ENCODE data around the gene SEPTIN1.
"Not testable (repeated sequence)": the region's sequence is repeated elsewhere in the genome, so short reads cannot be mapped to it uniquely, and the experiment has no call there.

Gene SEPTIN1

DNA sequence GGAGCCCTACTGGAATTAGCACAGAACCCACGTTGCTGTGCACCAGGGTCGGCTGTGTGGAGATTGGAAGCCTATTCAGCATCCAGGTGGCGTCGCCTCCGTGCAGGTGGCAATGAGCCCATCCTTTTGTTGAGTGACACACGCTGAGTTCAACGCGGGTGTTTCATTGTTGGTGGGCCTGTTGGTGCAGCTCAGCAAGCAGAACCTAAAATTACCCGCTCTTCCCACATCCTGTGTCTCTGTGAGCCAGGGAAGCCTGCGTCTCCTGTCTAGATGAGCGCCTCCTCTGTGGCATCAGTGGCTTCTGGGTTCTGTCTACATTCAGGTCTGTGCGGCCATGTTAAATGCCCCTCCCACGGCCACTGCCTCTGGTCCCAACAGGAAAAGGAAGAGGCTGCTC lies 41.7 kb downstream of the SEPTIN1 start:
- no peak overlapping the region for H2AFZ ChIP-seq (ENCODE audit: low read length)
- H2AK5ac ChIP-seq (ENCODE audit: low read depth, low read length), result no peak overlapping the region
- no peak overlapping the region for H4K8ac ChIP-seq (ENCODE audit: low read depth, low read length)
- H3K4me1 ChIP-seq (ENCODE audit: control insufficient read depth in 2 of 2, insufficient read depth in 1 of 2, low read depth in 1 of 2, low read length in 2 of 2), result peaks cover 0 to 3% of the 10 kb centered on the region in 2 donors
- H3K4ac ChIP-seq (ENCODE audit: low read length), result no peak overlapping the region
- H2BK120ac ChIP-seq (ENCODE audit: low read depth, low read length), result no peak overlapping the region
- no peaks in the 10 kb centered on the region for H3K9me3 ChIP-seq (replicated peaks in 1 of 2; ENCODE audit: control insufficient read depth in 2 of 2, insufficient read depth in 1 of 2, low read depth in 1 of 2, low read length in 2 of 2)
- H4K91ac ChIP-seq (ENCODE audit: low read depth, low read length, poor library complexity), result no peak overlapping the region
- peak overlapping the region; percentile 22 for H2BK12ac ChIP-seq (ENCODE audit: low read length)
- no peak overlapping the region for H3K9ac ChIP-seq (ENCODE audit: low read depth, low read length, poor library complexity)
- H3K18ac ChIP-seq (ENCODE audit: low read length), result no peak overlapping the region
- no peak overlapping the region for H3K4me2 ChIP-seq (ENCODE audit: insufficient read depth, low read length, poor library complexity, severe bottlenecking)
- H3K4me3 ChIP-seq (ENCODE audit: low read length in 2 of 2), result no peak overlapping the region
- no peaks in the 10 kb centered on the region for H3K27me3 ChIP-seq (ENCODE audit: control insufficient read depth in 3 of 3, insufficient read depth in 3 of 3, low read depth in 1 of 3, low read length in 3 of 3)
- no peak for DNase-seq (ENCODE audit: low spot score)
- no peak overlapping the region for H3K27ac ChIP-seq (replicated peaks; ENCODE audit: low read length)
- no peak overlapping the region for H3K14ac ChIP-seq (ENCODE audit: low read length)
- no peaks in the 10 kb centered on the region for H3K79me1 ChIP-seq (ENCODE audit: low read depth, low read length)
- no CpG with 5 or more reads among the region's 13 CpGs for WGBS, 2 donors (ENCODE audit: extremely low coverage in 2 of 2, insufficient read length in 2 of 2, insufficient replicate concordance in 1 of 2)
- no peak overlapping the region for H2BK15ac ChIP-seq (ENCODE audit: low read length)
- H2BK5ac ChIP-seq (ENCODE audit: low read length), result no peak overlapping the region
- H3K36me3 ChIP-seq (replicated peaks in 1 of 2; ENCODE audit: control insufficient read depth in 2 of 2, insufficient read depth in 2 of 2, low read length in 2 of 2), result no peaks in the 10 kb centered on the region
- no peak overlapping the region for H3K23ac ChIP-seq (ENCODE audit: low read depth, low read length, poor library complexity)

DNA sequence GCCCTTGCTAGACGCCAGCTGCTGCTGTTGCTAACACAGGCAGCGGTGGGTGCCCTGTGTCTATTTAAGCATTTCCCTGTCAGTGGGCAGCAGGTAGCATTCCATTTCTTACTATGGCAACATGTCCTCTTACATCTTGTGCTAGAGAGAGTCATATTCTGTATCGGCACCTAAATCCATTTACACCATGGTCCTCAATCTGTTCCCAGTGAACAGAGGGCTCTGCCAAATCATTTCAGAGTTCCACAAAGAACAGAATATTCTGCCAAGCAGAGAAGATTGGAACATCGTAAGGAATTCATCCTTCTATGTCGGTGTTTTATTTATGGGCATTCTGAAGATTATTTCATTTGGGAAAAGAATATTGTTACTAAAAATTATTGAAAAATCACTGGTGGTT lies 43.6 kb downstream of the SEPTIN1 start:
- H3K27ac ChIP-seq (replicated peaks; ENCODE audit: low read length); H3K9me3 ChIP-seq (replicated peaks in 1 of 2; ENCODE audit: control insufficient read depth in 2 of 2, insufficient read depth in 1 of 2, low read depth in 1 of 2, low read length in 2 of 2); H3K36me3 ChIP-seq (replicated peaks in 1 of 2; ENCODE audit: control insufficient read depth in 2 of 2, insufficient read depth in 2 of 2, low read length in 2 of 2); H4K91ac ChIP-seq (ENCODE audit: low read depth, low read length, poor library complexity); H2BK12ac ChIP-seq (ENCODE audit: low read length); H2BK120ac ChIP-seq (ENCODE audit: low read depth, low read length); H2AK5ac ChIP-seq (ENCODE audit: low read depth, low read length); H2BK15ac ChIP-seq (ENCODE audit: low read length); DNase-seq (ENCODE audit: low spot score); H3K79me1 ChIP-seq (ENCODE audit: low read depth, low read length); H3K27me3 ChIP-seq (ENCODE audit: control insufficient read depth in 3 of 3, insufficient read depth in 3 of 3, low read depth in 1 of 3, low read length in 3 of 3); H4K8ac ChIP-seq (ENCODE audit: low read depth, low read length); H3K9ac ChIP-seq (ENCODE audit: low read depth, low read length, poor library complexity); H3K4me2 ChIP-seq (ENCODE audit: insufficient read depth, low read length, poor library complexity, severe bottlenecking); H2AFZ ChIP-seq (ENCODE audit: low read length); H3K18ac ChIP-seq (ENCODE audit: low read length); H2BK5ac ChIP-seq (ENCODE audit: low read length); H3K4me1 ChIP-seq (ENCODE audit: control insufficient read depth in 2 of 2, insufficient read depth in 1 of 2, low read depth in 1 of 2, low read length in 2 of 2); H3K4me3 ChIP-seq (ENCODE audit: low read length in 2 of 2); H3K4ac ChIP-seq (ENCODE audit: low read length); H3K23ac ChIP-seq (ENCODE audit: low read depth, low read length, poor library complexity); H3K14ac ChIP-seq (ENCODE audit: low read length): not testable (repeated sequence)
- no CpG with 5 or more reads among the region's 5 CpGs for WGBS, 2 donors (ENCODE audit: extremely low coverage in 2 of 2, insufficient read length in 2 of 2, insufficient replicate concordance in 1 of 2)

DNA sequence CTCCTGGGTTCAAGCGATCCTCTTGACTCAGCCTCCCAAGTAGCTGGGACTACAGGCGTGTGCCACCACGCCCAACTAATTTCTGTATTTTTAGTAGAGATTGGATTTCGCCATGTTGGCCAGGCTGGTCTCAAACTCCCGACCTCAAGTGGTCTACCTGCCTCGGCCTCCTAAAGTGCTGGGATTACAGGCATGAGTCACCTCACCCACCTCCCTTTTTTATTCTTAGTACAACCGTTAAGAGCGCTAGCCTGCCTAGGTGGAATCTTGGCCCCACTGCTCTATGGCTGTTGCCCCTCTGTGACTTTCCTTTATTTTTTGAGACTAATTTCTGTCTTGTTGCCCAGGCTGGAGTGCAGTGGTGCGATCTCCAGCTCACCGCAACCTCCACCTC lies 44.4 kb downstream of the SEPTIN1 start:
- H3K27ac ChIP-seq (replicated peaks; ENCODE audit: low read length); H2BK15ac ChIP-seq (ENCODE audit: low read length); H3K23ac ChIP-seq (ENCODE audit: low read depth, low read length, poor library complexity); H2BK5ac ChIP-seq (ENCODE audit: low read length); H3K27me3 ChIP-seq (ENCODE audit: control insufficient read depth in 3 of 3, insufficient read depth in 3 of 3, low read depth in 1 of 3, low read length in 3 of 3); DNase-seq (ENCODE audit: low spot score); H2BK120ac ChIP-seq (ENCODE audit: low read depth, low read length); H3K36me3 ChIP-seq (replicated peaks in 1 of 2; ENCODE audit: control insufficient read depth in 2 of 2, insufficient read depth in 2 of 2, low read length in 2 of 2); H2AK5ac ChIP-seq (ENCODE audit: low read depth, low read length); H2AFZ ChIP-seq (ENCODE audit: low read length); H4K8ac ChIP-seq (ENCODE audit: low read depth, low read length); H3K9me3 ChIP-seq (replicated peaks in 1 of 2; ENCODE audit: control insufficient read depth in 2 of 2, insufficient read depth in 1 of 2, low read depth in 1 of 2, low read length in 2 of 2); H3K9ac ChIP-seq (ENCODE audit: low read depth, low read length, poor library complexity); H4K91ac ChIP-seq (ENCODE audit: low read depth, low read length, poor library complexity); H2BK12ac ChIP-seq (ENCODE audit: low read length); H3K79me1 ChIP-seq (ENCODE audit: low read depth, low read length); H3K4me1 ChIP-seq (ENCODE audit: control insufficient read depth in 2 of 2, insufficient read depth in 1 of 2, low read depth in 1 of 2, low read length in 2 of 2); H3K4me3 ChIP-seq (ENCODE audit: low read length in 2 of 2); H3K4me2 ChIP-seq (ENCODE audit: insufficient read depth, low read length, poor library complexity, severe bottlenecking); H3K4ac ChIP-seq (ENCODE audit: low read length); H3K18ac ChIP-seq (ENCODE audit: low read length); H3K14ac ChIP-seq (ENCODE audit: low read length): not testable (repeated sequence)
- WGBS, 2 donors (ENCODE audit: extremely low coverage in 2 of 2, insufficient read length in 2 of 2, insufficient replicate concordance in 1 of 2), result no CpG with 5 or more reads among the region's 10 CpGs

DNA sequence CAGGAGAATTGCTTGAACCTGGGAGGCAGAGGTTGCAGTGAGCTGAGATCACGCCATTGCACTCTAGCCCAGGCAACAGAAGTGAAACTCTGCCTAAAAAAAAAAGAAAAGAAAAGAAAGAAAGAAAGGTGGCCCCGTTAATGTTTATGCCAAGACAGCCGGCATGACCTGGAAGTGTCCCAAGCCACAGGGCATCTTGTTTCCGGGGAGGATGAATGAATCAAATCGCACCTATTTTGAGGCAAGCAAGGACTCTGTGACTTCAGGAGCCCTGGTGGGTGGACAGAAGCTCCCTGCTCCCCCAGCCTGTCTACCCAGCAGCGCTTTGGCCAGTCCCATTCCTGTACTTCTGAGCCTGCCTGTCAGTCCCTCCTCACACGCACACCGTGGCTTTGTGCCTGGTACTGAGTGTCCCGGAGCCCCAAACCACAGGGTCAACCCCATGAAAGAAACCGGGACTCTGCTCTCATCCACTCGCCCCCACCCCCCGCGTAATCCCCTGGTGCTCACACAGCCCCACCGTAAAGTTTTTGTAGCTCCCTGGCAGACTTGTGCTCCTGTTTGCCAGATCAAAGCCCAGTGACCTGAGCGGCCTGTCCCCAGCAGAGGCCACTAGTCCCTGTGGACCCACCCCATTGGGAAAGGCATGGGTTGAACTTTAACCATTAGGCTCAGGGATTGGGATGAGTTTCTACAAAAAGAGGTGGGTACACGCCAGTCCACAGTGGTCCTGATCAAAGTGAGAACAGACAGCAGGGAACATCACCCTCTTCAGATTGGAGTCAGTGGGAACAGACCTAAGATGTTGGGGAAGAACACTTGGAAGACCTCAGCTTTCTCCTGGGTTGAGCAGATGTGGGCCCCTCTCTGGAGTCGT lies 46.5 kb downstream of the SEPTIN1 start:
- Histone ChIP-seq H3K4me1 (ENCODE audit: control insufficient read depth in 2 of 2, insufficient read depth in 1 of 2, low read depth in 1 of 2, low read length in 2 of 2) (peaks cover 0 to 4% of the 10 kb centered on the region in 2 donors), H2AK5ac (ENCODE audit: low read depth, low read length) (no peak overlapping the region), H3K9me3 (replicated peaks in 1 of 2; ENCODE audit: control insufficient read depth in 2 of 2, insufficient read depth in 1 of 2, low read depth in 1 of 2, low read length in 2 of 2) (no peaks in the 10 kb centered on the region), H3K14ac (ENCODE audit: low read length) (no peak overlapping the region), H2BK12ac (ENCODE audit: low read length) (no peak overlapping the region), H3K79me1 (ENCODE audit: low read depth, low read length) (no peaks in the 10 kb centered on the region), H2BK120ac (ENCODE audit: low read depth, low read length) (no peak overlapping the region), H4K91ac (ENCODE audit: low read depth, low read length, poor library complexity) (no peak overlapping the region), H4K8ac (ENCODE audit: low read depth, low read length) (no peak overlapping the region), H3K18ac (ENCODE audit: low read length) (peak overlapping the region; percentile 74), H3K4me2 (ENCODE audit: insufficient read depth, low read length, poor library complexity, severe bottlenecking) (peak overlapping the region; percentile 25), H3K4ac (ENCODE audit: low read length) (no peak overlapping the region), H3K9ac (ENCODE audit: low read depth, low read length, poor library complexity) (peak overlapping the region; percentile 30), H2BK15ac (ENCODE audit: low read length) (peak overlapping the region; percentile 62), H3K23ac (ENCODE audit: low read depth, low read length, poor library complexity) (no peak overlapping the region), H3K27me3 (ENCODE audit: control insufficient read depth in 3 of 3, insufficient read depth in 3 of 3, low read depth in 1 of 3, low read length in 3 of 3) (no peaks in the 10 kb centered on the region), H2BK5ac (ENCODE audit: low read length) (peak overlapping the region; percentile 19), H2AFZ (ENCODE audit: low read length) (peak overlapping the region; percentile 92), H3K4me3 (ENCODE audit: low read length in 2 of 2) (peak overlapping the region in 1 of 2 donors; percentile 83), H3K27ac (replicated peaks; ENCODE audit: low read length) (no peak overlapping the region), H3K36me3 (replicated peaks in 1 of 2; ENCODE audit: control insufficient read depth in 2 of 2, insufficient read depth in 2 of 2, low read length in 2 of 2) (no peaks in the 10 kb centered on the region)
- WGBS, 2 donors (ENCODE audit: extremely low coverage in 2 of 2, insufficient read length in 2 of 2, insufficient replicate concordance in 1 of 2), result no CpG with 5 or more reads among the region's 17 CpGs
- no peak for DNase-seq (ENCODE audit: low spot score)
